Inflammatory macrophage (primary cell): ENCODE results near the gene NSF.
A peak's percentile ranks its signal among the peaks of the same experiment; 100 is the strongest.
"Not testable (repeated sequence)": the region's sequence is repeated elsewhere in the genome, so short reads cannot be mapped to it uniquely, and the experiment has no call there.

Source experiments
- DNase-seq, 2 donors: peaks; one replicate each; pipeline ENCODE4 v3.0.0-alpha.2; 2020 to 2022

The NSF gene

GRCh38 chr17:46777943-46778915, 187.8 kb downstream of the NSF start:
- no peak for DNase-seq

- DNase-seq = no peak
Measured at GRCh38 chr17:46780003-46780373, 189.5 kb downstream of the NSF start.

- peak in 1 of 2 donors; percentile 24 for DNase-seq
Measured at GRCh38 chr17:46782250-46782953, 191.9 kb downstream of the NSF start.

GRCh38 chr17:46783031-46783593, 192.6 kb downstream of the NSF start:
- DNase-seq = no peak

GRCh38 chr17:46785696-46786095, 195.2 kb downstream of the NSF start:
- no peak for DNase-seq

GRCh38 chr17:46787478-46787877, 197.0 kb downstream of the NSF start:
- DNase-seq = no peak

- DNase-seq = no peak
Measured at GRCh38 chr17:46788300-46788699, 197.8 kb downstream of the NSF start.

GRCh38 chr17:46788796-46789195, 198.3 kb downstream of the NSF start:
- no peak for DNase-seq

- no peak for DNase-seq
Measured at GRCh38 chr17:46789610-46790009, 199.1 kb downstream of the NSF start.

GRCh38 chr17:46790216-46790615, 199.7 kb downstream of the NSF start:
- DNase-seq = no peak

- DNase-seq = no peak
Measured at GRCh38 chr17:46791531-46791930, 201.1 kb downstream of the NSF start.

GRCh38 chr17:46792071-46792470, 201.6 kb downstream of the NSF start:
- no peak for DNase-seq

GRCh38 chr17:46793023-46793422, 202.6 kb downstream of the NSF start:
- DNase-seq = not testable (repeated sequence)

- DNase-seq = no peak
Measured at GRCh38 chr17:46793541-46793940, 203.1 kb downstream of the NSF start.

GRCh38 chr17:46794318-46794717, 203.8 kb downstream of the NSF start:
- no peak for DNase-seq

GRCh38 chr17:46795379-46795952, 205.0 kb downstream of the NSF start:
- no peak for DNase-seq

GRCh38 chr17:46796084-46796483, 205.6 kb downstream of the NSF start:
- DNase-seq = no peak

- DNase-seq = no peak
Measured at GRCh38 chr17:46796524-46796923, 206.1 kb downstream of the NSF start.

GRCh38 chr17:46796956-46797530, 206.6 kb downstream of the NSF start:
- no peak for DNase-seq

- no peak for DNase-seq
Measured at GRCh38 chr17:46800573-46800972, 210.1 kb downstream of the NSF start.

- no peak for DNase-seq
Measured at GRCh38 chr17:46802800-46803199, 212.3 kb downstream of the NSF start.

GRCh38 chr17:46803544-46803943, 213.1 kb downstream of the NSF start:
- no peak for DNase-seq

GRCh38 chr17:46805771-46806170, 215.3 kb downstream of the NSF start:
- DNase-seq = no peak
